ENCODE measurements around the gene CXXC5.
A peak's percentile ranks its signal among the peaks of the same experiment; 100 is the strongest.

Gene CXXC5

DNA sequence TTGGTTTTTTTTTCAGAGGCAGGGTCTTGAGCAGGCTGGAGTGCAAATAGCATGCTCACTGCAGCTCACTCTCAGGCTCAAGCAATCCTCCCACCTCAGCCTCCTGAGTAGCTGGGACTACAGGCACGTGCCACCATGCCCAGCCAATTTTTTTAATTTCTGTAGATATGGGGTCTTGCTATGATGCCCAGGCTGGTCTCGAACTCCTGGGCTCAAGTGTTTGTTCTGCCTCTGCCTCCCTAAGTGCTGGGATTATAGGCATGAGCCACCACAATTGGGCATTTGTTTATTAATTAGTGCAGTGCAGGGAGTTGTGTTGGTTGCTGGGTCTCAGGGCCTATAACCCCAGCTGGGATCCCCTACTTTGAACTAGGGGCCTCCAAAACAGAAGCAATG, 47.0 kb downstream of the CXXC5 start:
- no peak for DNase-seq

DNA sequence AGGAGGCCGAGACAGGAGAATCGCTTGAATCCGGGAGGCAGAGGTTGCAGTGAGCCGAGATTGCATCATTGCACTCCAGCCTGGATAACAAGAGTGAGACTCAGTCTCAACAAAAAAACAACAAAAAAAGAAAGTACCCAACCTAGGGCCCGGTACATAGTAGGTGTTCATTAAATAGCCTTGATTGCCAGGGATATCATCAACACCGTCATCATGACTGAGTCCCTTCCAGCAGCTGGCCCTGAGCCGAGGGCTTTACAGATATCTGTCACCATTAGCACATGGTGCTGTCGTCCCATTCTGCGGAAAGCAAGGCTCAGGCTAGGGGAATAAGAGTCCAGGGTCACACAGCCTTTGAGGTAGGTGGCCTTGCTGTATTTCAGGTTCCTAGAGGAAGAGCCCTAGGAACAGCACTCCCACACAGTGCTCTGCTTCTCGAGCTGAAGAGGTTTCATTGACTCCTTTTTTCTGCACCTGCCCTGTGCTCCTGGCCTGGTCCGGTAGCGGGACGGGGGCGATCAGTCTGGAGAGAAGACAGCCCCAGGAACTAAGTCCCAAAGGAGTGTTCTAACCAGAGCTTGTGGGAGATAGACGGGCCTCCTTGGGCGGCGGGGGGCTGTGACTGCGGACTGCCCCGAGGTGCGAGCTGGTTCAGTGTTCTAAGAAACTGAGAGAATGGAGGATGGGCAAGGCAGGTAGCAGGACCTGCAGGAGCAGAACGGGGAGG, 48.2 kb downstream of the CXXC5 start:
- no peak for DNase-seq

DNA sequence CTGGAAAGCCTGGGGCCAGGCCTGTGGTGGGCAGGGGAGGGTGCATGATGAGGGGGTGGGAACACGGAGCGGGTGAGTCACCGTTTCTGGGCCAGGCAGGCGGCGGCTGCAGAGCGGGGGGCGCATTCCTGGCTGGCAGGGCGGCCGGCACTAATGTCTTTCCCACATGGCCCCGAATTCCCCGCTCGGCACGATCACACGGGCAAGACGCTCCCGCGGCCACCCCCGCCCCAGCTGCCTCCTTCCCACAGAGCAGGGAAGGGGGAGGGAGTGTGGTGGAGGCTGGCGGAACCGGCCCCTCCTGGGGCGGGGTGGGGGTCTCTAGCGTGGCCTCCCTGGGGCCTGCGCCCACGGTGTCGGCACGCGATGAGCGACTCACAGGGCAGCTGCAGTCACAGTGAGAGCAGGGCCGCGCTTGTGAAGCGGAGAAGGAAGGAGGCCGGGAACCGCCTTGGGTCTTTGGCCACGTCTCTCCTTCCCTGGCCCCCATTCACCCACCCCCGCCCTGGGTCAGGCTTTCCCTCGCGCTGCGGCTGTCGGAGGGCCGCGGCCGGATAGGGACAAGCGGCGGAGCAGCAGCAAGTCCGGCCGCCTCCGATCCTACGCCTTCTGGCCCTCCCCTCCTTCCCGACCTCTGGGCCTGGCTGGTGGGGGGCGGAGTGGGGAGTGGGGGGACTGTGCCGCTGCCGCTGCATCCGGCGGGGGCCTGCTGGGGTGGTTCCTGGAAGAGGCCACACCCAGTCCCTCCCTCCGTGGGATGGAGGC, 48.9 kb downstream of the CXXC5 start:
- DNase-seq, result no peak

DNA sequence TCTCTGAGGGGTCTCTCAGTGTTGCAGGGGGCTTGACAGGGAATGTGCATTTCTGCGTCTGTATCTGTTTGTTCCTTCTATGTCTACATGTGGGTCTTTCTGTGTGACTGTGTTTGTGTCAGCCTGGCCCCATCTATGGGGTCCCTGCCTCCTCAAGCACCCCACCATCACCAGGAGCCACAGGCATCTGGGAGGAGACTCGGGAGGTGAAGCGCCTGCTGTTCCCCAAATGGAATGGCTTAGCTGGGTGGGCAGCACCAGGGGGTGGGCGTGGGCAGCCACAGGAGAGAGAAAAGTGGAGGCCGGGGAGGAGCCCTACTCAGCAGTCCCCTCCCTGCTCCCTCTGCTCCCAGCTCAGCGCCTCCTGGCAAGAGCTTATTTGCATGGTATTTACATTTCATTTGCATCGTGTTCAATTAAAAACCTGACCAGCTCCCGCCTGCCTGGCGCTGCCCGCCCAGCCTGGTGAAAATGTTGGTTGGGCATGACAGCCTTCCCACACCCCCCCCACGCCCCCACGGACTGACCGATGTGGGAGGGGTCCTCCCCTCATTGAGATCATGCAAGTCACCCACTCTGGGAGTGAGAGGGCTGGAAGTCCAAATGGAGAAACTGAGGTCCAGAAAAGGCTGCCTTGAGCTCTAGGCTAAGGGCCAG, 50.5 kb downstream of the CXXC5 start:
- no peak for DNase-seq

DNA sequence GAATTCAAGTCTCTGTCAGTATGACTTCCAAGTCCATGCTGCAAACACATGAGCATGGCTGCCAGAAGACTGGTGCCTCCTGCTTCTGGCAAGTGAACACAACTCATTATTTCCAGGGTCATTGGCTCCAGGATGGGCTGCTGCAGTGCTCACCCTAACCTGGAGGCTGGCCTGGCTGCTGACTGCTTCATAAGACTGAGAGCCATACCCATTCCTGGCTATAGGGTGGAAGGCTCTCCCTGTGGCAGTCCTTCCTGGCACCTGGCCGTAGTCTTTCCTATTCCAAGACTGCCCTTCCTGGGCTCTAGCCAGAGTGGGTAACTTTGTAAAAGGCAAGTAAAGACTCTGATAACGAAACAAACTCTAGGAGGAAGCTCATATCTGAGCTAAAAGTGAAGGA, 51.2 kb downstream of the CXXC5 start:
- DNase-seq, result no peak

DNA sequence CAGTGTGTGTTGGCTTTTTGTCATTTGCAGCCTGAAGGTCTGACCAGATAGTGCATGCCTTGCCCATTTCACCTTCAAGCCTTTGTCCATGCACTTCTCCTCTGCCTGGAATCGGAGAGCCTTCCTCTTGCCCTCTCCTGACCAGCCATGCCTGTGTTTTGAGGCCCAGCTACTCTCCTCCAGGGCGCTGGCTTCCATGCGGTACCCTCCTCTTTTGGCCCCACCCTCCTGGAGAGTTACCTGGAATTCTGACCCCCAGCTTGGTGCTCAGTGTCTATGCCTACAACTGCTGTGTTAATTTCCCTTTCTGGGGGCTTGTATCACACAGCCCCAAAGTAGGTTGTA, 52.5 kb downstream of the CXXC5 start:
- no peak for DNase-seq

DNA sequence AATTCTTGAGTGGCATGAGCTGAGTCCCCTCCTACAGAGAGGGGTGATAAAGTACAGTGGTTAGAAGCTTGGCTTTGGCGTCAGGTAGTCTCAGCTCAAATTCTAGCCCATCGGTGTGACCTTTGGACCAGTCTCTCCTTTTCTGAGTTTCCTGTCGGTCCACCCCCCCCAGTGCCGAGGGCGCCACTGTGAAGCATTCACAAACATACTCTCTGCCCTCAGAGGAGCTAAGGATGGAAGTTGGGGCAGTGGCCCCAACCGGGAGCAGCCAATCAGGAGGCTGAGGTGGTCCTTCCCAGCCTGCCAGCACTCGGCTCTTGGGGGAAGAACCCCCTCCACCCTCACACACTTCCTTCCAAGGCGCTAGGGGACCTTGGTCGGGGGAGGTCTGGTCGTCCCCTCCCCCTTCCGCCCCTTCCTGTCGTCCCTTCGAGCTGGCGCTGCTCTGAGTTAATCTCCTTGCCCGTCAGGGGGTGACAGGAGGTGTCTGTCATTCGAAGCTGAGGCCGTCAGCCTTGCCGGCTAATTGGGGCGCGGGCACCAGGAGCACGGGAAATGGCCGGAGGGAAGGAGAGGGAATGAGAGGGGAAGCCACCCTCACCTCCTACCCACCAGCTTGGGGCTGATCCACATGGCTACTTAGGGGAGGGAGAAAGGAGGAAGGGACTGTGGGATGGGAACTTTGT, 53.0 kb downstream of the CXXC5 start:
- DNase-seq, result no peak

DNA sequence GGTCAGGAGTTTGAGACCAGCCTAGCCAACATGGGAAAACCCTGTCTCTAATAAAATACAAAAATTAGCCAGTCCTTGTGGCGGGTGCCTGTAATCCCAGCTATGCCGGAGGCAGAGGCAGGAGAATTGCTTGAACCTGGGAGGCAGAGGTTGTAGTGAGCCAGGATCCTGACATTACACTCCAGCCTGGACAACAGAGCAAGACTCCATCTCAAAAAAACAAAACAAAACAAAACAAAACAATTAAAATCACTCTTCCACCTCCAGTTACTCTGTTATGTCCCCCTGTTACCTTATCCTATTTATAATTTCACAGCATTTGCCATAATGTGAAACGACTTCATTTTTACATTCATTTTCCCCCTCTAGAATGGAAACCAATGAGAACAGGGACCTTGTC, 54.4 kb downstream of the CXXC5 start:
- no peak for DNase-seq

DNA sequence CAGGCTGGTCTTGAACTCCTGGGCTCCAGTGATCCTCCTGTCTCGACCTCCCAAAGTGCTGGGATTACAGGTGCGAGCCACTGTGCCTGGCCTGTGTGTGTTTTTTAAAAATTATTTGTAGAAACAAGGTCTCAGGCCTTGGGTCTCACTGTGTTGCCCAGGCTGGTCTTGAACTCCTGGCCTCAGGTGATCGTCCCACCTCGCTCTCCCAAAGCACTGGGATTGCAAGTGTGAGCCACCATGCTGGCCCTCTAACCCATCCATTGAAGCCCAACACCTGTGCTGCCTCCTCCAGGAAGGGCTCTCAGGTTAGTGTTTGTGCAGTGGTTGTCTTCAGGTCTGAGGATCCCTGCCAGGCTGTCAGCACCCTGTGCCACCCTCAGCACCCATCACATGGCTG, 56.6 kb downstream of the CXXC5 start:
- DNase-seq, result no peak

DNA sequence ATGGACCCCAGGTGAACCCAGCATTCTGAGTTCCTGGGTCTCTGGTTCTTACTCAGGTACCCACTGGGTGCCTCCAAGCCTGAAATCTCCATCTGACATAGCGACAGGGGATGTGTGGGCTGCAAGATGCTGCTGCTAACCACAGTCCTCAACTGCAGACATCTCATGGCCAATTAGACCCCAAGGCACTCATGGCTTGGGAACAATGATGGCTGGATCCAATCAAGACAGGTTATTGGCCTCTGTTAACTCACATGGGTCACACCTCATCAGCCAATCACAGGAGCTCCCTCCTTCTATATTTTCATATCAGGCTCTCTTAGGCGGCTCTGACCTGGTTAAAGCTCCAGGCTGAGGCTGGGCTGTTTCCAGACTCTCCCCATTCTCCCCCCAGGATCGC, 57.0 kb downstream of the CXXC5 start:
- DNase-seq, result no peak

DNA sequence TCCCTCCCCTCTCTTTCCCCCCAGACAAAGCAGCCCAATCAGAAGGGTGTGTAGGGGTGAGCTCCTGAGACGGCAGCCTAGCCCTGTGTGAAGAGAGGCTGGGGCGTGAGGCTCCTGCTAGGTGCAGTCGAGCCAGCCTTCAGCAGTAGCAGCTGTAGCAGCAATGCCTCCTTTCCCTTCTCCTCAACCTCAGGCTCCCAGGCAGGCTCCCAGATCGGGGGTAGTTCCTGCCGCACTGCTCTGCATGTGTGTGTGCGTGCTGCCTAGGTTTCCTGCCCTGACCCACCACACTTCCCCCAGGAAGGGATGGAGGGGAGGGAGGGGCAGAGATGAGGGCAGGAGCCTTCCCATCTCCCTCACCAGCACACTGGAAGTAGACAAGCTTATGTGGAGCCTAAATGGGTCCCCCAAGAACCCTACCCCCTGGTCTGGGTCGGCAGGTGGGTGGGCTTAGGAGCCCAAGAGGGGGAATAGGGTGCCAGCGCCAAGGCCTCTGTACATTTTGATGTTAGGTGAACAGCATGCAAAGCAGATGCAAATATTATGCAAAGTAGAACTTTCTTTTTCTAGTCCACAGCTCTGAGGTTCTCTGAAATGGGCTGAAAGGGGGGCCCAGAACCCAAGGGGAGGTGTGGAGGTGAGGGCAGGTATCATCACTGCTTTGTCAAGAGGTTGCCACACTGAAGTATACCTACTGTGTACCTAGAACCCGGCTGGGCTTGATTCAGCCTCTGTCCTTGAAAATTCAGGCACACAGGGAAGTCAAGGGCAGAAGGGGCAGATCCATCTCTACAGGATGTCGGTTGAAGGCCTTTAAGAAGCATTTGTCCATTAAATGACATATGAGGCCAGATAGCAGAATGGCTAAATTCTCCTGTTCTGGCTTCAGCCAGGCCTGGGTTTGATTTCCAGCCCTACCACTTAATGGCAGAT, 57.8 kb downstream of the CXXC5 start:
- no peak for DNase-seq

DNA sequence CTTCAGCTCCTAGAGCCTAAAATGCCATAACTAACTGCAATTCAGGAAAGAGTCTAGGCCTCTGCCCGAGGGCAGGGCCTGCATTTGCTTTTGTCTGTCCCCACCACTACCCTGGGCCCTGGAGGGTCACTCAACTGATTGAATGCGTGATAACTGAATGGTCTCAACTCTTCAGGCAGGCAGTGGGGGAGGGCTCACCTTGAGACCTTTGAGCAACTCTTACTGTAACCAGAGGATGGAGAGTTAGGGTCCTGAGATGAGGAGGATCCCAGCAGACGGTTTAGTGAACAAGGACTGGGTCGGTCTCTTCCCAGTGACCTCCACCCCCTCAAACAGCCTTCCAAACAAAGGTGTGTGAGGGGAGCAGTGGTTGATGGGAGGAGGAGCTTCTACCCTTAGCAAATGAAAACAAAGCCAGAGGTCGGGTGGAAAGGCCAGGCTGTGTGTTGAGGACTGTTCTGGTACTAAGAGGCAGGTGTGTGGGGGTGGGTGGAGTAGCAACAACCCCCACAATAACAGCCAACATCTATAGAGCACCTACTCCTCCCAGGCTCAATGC, 59.4 kb downstream of the CXXC5 start:
- no peak for DNase-seq

DNA sequence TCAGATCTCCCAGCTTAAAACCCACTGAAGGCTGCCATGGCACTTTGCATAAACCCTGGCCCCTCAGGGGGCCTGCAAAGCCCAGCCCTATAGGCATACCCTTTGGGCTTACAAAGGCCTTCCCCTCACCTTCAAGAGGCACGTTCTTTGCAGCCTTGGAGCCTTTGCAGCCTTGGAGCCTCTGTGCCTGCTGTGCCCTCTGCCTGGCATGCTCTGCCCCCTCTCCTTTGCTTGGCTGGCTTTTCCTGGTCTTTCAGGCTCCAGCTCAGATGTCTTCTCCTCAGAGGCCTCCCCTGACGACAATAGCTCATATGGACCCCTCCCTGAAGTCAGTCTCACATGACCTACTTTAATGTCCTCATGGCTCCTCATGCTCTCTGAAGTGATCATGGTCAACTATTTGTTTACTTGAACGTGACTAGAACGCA, 60.3 kb downstream of the CXXC5 start:
- DNase-seq, result no peak

DNA sequence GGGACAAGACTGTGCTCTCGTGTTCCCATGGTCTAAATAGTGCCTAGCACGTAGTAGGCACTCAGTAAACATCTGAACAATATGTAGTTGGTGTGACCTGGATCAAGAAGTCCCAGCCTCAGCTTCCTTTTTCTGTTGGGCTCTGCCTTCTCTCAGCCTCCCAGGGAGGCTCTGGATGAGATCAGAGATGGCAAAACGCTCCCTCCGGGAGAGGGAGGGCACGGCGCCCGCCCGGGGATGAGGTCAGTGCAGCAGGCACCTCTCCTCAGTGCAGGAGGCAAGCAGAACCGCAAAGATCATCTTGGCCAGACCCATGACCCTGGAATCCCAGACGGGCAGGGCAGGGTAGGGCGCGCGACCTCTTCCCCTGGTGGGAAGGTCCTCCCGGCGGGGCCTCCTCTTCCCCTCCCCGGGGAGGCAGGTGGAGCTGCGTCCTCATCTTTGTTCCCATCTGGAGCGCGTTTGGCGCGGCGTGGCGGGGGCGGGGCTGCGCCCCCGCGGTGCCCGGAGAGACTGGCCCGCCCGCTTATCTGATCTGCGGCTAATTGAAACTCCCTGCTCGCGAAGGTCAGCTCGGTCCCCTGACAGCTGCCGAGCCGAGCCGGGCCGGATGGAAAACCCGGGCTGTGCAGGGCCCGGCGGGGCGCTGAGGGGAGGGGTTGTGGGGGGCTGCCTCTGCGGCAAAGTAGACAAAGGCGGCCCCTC, 60.9 kb downstream of the CXXC5 start:
- DNase-seq, result no peak

DNA sequence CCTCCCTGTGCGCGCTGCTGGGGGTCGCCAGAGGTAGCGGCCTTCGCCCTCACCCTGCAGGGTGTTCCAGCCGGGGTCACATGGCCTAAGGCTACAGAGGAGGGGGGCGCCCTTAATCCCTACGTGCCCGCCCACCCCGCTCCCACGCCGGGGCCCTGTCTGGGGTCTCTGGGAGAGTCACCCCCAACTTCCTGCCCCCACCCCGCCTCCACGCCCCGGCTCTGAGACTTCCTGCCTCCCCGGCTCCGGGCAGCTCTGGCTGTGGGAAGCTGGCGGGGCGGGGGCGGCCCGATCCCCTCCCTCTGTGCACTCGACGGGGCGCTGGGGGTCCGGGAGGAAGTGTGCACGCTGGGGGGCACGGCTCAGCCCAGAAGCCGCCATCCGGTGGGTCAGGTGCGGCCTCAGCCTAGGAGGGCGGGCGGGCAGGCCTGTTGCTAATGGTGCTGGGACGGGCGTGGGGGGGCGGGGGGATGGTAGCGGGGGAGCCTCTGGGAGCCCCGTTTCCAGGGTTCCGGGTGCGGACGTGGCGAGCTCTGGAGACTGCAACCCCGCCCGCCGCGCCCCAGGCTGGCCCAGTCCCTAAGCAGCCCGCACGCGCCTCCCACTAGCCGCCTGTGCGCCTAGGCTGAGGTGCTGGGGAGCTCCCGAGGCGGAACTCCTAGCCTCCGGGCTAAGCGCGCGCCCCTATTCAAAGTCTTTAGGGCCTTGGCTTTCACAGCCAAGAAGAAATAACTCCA, 61.6 kb downstream of the CXXC5 start:
- no peak for DNase-seq

DNA sequence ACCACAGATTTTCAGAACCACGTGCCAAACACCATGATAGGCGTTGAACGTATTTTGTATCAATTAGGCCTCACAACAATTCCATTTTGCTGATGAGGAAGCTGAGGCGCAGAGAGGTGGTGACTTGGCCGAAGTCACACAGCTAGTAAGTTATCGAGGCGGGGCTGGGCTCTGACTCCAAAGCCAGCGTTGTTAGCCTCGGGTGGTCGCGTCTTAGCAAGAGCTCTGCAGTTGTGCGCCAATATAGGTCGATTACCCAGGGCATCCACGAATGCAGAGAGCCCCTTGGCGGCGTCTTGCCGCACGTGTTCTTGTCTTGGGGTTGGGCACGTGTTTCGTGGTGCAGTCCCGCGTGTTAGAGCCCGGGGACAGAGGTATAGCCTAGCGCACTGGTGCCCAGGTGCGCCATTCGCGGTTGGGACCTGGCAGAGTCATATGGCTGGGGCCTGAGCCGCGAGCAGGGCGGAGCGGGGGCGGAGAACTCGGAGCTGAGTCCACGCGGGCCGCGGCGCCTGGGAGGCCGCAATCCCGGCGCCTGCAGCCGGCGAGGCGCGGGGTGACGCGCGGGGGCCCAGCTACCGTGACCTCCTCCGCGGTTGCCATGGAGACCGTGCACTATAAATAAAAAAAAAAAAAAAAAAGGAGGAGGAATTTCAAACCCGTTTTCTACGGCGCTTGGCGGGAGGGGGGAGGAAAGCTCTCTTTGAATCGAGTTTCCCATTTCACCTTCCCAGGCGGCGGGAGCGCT, 62.3 kb downstream of the CXXC5 start:
- DNase-seq, result peak; percentile 60

DNA sequence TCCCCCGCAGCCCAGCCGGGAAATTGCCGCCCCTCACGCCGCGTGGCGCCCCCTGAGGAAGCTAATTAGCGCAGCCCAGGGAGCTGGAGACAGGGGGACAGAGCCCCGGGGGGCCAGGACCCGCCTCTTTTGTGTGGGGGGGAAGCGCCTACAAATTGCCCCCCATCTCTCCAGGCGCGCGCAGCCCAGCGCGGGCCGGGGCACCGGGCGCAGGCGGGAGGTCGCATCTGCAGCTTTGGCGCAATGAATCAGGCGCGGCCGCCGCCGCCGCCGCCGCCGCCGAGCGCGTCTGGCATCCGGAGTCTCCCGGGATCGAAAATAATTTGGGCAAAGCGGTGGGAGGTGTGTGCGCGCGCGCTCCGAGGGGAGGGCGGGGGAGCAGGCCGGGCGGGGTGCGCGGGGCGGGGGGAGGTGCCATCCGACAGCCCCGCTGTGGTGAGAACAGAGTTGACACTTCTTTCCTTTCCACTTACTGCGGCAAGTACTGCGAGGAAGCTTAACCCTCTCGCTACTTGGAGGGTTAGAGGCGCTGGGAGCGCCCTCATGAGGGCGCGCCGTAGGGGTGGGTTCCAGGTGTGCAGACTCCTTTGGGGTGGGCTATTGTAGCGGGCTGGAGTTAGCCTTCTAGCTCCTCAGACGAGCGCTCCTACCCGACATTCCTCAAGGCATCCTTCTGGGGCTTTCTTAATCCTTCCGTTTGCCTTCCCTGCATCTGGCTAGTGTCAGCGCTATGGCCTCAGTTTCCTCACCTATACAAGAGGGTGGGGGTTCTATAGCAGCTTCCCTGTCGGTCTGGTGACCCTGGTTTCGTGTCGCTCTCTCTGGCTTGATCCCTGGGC, 63.1 kb downstream of the CXXC5 start:
- peak; percentile 54 for DNase-seq

DNA sequence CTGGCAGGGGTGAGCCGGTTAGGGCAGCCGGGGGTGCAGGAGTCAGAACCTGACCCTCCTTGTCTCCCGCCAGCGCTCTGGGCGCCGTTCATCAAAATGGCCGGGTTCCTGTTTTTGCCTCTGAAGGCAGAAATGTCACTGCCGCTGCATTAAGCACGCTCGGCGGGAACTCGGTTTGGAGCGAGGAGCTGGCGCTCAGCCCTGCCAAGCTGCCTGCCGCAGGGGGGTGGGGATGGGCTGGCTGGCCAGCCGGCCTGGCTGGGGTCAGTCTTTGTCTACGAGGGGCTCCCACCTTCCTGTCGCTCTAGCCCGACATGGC, 63.7 kb downstream of the CXXC5 start:
- no peak for DNase-seq

DNA sequence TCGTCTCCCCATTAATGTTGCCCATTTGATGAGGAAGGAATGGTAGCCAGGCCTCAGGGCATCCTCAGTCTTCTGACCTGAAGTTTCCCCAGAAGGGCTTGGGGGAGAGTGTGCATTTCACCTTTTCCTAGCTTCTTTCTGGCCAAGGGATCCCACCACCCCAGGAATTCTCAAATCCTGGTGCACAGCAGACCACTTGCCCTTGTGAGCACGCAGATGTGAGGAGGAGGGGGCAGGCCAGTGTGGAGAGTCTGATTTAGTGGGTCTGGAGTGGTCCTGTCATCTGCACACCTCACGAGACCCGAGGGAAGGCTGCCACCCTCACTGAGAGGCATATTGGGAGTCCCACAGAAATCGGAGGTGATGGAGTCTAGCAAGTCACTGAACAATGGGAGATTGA, 64.3 kb downstream of the CXXC5 start:
- DNase-seq, result no peak
